ENCODE results near the gene S100A2. TPM values are rescaled to one million over a fixed set of nuclear protein-coding genes. Genes with fewer than 3 reads are reported as not detected.
"Not testable (repeated sequence)": the region's sequence is repeated elsewhere in the genome, so short reads cannot be mapped to it uniquely, and the experiment has no call there.

S100A2 gene
- total RNA-seq, 1 donor from 2014 or later: 3.9 TPM

DNA sequence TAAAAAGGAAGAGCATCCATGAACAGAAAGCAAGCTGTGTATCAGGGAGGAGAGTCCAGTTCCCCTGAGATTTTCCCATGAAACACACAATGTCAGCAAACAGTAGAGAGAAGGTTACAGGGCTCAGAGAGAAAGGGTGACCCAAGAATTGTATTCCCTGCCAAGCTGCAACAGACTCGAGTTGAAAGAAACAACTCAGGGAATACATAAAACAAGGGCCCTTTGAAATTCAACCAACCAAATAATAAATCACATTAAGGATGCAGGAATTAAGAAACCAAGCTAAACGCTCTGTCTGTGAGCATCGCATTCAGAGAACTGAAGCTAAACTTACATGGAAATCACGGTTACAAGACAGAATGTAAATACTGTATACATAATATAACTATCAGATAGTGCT, 27.1 kb upstream of the S100A2 start:
- DNase-seq (ENCODE audit: extremely low read depth, low read depth, low spot score): no peak

DNA sequence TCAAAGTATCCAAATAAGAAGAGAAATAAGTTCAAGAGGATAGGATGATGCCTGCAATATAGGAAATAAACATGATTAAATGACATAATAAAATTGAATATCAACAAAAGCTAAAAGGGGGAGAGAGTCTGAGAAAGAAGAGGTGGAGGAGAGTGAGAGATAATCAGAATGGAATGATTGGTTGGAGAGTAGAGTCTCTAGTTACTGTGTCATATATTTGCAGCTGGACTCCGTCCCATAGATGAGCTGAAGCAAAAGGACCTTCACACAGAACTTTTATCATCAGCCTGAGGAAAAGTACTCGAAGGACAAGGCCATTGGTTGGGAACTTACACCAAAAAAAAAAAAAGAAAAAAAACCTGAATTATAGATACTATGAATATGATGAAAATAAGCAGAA, 22.8 kb upstream of the S100A2 start:
- DNase-seq (ENCODE audit: extremely low read depth, low read depth, low spot score): no peak

DNA sequence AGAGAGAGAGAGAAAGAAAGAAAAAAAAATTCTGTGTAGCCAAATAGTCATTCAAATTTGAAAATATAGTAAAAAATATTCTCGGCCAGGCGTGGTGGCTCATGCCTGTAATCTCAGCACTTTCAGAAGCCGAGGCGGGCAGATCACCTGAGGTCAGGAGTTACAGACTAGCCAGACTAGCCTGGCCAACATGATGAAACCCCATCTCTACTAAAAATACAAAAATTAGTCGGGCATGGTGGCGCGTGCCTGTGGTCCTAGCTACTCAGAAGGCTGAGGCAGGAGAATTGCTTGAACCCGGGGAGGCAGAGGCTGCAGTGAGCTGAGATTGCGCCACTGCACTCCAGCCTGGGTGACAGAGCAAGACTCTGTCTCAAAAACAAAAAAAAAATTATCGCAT, 22.4 kb upstream of the S100A2 start:
- not testable (repeated sequence) for DNase-seq (ENCODE audit: extremely low read depth, low read depth, low spot score)

DNA sequence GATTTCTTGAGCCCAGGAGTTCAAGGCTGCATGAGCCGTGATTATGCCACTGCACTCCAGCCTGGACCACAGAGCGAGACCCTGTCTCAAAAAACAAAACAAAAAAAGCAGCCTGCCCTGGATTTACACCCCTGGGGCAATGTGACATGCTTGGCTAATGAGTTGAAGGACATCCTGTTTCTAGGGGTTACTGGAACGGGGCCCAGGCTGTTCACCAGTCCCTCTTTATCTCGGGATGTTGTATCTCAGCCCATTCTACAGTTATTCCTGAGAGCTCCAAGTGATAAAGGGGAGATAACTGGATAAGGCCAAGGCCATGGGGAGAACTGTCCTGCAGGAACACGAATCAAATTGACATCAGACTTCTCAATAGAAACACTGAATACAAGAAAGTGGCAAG, 21.7 kb upstream of the S100A2 start:
- DNase-seq (ENCODE audit: extremely low read depth, low read depth, low spot score): no peak

DNA sequence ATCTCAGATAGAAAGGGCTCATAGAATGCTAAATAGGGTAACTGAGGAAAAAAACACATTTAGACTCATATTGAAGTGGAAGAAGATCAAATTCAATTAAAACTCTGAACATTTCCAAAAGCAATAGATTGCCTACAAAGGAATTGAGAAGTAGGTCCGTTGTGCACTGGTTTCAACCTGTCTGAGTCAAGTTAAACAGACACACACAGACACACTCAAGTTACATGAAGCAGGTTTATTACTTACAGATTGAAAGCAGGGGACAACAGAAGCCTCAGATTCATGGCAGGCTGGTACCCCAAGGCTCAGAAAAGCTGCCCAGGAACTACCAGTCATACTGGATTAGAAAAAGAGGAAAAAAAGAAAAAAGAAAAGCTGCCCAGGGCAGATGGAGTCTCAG, 20.7 kb upstream of the S100A2 start:
- DNase-seq (ENCODE audit: extremely low read depth, low read depth, low spot score): no peak

DNA sequence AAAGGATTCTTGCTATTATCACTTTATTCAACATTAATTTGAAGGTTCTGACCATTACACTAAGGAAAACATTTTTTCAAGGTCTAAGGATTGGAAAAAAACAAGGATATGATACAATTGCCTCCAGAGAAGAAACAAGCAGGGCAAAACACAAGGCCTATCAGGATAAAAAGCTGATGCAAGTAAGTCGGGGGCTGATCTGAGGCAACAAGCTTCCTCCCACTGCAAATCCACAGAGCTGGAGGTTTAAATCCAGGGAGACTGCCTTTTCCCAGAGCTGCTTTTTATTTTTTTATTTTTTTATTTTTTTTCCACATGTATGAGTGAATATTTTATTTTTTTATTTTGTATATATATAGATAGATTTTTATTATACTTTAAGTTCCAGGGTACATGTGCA, 19.4 kb upstream of the S100A2 start:
- DNase-seq (ENCODE audit: extremely low read depth, low read depth, low spot score): no peak

DNA sequence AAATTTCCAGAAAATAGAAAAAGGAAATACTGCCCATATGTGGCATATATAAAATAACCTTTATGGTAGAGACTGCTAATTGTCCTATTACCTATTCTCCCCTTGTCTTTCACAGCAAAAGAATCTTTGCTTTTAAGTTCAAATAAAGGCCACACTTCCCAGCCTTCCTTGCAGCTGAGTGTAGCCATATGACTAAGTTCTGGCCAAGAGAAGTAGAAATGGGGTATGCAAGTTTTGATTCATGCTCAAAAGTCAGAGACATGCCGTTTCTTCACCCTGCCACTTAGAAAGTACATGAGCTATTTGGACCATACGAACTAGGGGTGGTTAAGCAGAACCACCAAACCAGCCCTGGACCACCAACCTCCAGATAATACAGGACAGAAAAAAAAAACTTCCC, 18.3 kb upstream of the S100A2 start:
- DNase-seq (ENCODE audit: extremely low read depth, low read depth, low spot score): no peak

DNA sequence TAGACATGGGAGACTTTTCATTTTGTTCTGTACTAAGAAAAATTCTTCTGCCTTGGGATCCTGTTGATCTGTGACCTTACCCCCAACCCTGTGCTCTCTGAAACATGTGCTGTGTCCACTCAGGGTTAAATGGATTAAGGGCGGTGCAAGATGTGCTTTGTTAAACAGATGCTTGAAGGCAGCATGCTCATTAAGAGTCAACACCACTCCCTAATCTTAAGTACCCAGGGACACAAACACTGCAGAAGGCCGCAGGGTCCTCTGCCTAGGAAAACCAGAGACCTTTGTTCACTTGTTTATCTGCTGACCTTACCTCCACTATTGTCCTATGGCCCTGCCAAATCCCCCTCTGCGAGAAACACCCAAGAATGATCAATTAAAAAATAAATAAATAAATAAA, 17.9 kb upstream of the S100A2 start:
- DNase-seq (ENCODE audit: extremely low read depth, low read depth, low spot score): not testable (repeated sequence)

DNA sequence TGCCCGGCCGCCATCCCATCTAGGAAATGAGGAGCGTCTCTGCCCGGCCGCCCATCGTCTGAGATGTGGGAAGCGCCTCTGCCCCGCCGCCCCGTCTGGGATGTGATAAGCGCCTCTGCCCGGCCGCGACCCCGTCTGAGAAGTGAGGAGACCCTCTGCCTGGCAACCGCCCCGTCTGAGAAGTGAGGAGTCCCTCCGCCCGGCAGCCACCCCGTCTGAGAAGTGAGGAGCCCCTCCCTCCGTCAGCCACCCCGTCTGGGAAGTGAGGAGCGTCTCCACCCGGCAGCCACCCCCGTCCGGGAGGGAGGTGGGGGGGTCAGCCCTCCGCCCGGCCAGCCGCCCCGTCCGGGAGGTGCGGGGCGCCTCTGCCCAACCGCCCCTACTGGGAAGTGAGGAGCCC, 17.2 kb upstream of the S100A2 start:
- DNase-seq (ENCODE audit: extremely low read depth, low read depth, low spot score): not testable (repeated sequence)

DNA sequence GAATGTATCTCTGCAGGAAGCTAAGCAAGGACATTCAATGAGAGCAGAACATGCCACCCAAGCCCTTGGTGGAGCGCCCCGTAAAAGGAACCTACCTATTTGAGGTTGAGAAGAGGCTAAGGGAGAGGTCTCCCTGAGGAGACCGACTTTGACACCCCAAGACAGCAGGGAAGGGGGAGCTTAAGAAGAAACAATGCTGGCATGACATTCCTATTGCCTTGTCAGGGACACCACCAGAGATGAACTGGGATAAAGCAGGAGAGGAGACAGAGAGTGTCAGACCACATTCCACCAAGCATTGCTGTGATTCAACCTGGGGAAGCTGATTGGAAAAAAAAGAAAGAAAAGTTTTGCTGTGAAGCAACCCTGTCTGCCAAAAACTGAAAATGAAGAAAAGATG, 13.3 kb upstream of the S100A2 start:
- no peak for DNase-seq (ENCODE audit: extremely low read depth, low read depth, low spot score)

DNA sequence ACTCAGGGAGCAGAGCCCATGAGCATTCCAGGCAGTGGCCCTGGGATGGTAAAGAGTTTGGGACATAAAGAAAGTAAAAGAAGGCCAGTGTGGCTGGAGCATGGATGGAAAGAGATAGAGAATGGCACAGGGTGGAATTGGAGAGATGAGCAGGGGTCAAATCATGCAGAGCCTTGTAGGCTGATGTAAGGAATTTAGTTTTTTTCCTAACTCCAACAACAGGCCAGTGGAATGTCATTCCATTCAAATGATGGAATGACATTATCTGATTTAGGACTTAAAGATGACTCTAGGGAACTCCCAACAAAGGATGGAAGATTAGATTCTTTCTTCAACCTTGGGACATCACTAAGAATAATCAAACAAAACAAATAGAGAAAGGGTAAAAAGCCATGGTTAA, 12.8 kb upstream of the S100A2 start:
- DNase-seq (ENCODE audit: extremely low read depth, low read depth, low spot score): no peak

DNA sequence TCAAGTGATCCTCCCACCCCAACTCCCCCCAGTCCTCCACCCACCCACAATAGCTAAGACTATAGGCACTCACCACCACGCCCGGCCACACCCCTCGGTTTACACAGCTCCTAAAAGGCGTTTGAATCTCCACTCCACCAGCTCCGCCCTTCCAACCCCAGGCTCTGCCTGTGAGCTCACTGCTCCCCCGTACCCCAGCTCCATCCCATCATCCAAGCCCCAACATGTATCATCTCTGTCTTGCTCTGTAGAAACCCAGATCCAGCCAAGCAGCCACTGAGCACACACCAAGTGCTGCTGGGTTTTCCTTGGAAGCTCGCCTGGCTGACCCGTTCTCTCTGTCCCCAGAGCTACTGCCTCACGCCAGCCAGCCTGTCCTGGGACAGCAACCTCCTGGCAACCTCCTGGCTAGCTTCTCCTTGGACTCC, 12.0 kb upstream of the S100A2 start:
- no peak for DNase-seq (ENCODE audit: extremely low read depth, low read depth, low spot score)

DNA sequence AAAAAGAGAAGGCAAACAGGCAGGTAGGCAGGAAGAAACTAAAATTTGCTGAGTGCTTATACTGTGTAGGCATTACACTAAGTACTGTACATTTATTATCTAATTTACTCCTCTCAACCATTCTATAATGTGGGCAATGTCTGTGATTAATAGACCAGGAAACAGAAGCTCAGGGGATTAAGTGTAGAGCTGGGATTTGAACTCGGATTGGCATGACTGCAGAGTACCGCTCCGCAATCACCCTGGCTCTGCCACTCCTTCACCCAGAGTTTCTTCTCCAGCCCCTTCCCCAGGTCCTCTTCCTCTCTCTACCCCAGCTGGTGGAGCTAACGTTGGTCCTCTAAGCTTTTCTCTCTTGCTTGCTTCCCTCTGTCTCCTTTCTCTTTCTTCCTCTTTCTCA, 11.5 kb upstream of the S100A2 start:
- no peak for DNase-seq (ENCODE audit: extremely low read depth, low read depth, low spot score)

DNA sequence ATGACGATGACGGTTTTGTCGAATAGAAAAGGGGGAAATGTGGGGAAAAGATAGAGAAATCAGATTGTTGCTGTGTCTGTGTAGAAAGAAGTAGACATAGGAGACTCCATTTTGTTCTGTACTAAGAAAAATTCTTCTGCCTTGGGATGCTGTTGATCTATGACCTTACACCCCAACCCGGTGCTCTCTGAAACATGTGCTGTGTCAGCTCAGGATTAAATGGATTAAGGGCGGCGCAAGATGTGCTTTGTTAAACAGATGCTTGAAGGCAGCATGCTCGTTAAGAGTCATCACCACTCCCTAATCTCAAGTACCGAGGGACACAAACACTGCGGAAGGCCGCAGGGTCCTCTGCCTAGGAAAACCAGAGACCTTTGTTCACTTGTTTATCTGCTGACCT, 9.9 kb upstream of the S100A2 start:
- DNase-seq (ENCODE audit: extremely low read depth, low read depth, low spot score): not testable (repeated sequence)

DNA sequence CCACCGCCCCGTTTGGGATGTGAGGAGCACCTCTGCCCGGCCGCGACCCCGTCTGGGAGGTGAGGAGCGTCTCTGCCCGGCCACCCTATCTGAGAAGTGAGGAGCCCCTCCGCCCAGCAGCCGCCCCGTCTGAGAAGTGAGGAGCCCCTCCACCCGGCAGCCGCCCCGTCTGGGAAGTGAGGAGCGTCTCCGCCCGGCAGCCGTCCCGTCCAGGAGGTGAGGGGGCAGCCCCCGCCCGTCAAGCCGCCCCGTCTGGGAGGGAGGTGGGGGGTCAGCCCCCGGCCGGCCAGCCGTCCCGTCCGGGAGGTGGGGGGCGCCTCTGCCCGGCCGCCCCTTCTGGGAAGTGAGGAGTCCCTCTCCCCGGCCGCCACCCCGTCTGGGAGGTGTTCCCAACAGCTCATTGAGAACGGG, 9.4 kb upstream of the S100A2 start:
- not testable (repeated sequence) for DNase-seq (ENCODE audit: extremely low read depth, low read depth, low spot score)

DNA sequence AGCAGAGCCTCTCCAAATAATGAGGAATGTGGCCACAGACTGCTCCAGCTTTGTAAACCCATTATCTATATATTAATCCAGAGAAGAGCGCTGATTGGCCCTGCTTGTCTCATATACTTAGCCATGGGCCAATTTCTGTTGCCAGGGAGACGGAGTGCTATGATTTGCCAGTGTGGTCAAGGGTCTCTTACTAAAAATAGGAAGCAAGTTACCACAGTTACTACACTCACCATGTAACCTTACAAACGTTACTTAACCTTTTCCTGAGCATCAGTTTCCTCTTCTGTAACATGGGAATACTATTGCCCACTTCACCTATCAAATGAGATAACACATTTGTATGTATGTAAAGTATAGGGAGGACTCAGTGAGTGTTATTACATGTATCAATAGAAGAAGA, 7.7 kb upstream of the S100A2 start:
- DNase-seq (ENCODE audit: extremely low read depth, low read depth, low spot score): no peak

DNA sequence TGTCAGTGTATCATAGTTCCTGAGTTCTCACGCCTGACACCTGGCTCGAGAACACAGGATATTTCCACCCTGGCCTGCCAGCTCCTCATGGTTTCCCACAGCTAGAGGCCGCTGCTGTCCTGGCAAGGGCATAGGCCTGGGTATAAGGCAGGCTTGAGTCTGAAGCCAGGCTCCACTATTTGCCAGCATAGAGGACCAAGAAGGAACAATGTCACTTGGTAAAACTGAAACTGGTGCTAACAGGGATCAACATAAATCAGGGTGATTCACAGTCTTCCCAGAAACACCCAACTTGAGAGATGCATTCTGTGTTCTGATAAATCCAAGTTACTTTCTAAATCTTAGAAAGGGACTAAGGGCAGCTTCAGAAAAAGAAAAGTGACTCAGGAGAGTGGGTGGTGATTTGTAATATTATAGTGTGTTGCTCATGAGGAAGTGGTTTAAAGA, 6.9 kb upstream of the S100A2 start:
- DNase-seq (ENCODE audit: extremely low read depth, low read depth, low spot score): no peak

DNA sequence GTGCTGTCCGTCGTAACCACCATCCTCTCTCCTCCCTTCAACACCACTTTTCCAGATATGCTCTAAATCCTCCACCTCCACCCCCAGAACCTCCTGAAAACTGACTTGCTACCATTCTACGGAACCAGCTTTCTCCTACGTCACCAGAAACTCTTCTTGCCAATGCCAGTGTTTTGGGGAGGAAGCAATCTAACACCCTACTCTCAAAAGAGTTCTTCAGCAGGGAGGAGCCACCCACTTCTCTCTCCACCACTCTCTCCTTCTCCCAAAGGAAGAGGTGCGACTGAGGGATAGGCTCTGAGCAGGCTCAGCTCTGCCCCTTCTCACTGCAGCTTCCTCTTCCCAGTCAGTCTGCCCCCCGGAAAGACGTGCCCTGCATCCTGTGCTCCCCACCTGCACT, 6.1 kb upstream of the S100A2 start:
- no peak for DNase-seq (ENCODE audit: extremely low read depth, low read depth, low spot score)

DNA sequence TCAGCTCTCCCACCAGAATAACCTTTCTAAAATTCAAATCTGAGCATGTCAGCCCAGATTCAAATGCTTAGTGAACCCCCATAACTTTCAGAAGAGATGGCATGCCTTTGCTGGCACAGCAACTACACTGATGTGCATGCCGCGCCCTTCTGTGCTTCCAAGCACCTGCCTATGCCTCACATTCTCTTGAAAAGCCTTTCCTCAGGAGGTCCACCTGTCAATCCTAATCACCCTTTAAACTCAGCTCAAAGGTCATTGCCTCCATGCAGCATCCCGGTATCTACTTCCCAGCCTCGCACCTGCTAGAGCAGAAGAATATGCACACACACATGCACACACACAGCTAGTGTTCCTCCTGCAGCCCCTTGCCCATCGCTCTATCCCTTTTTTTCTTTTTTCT, 5.2 kb upstream of the S100A2 start:
- DNase-seq (ENCODE audit: extremely low read depth, low read depth, low spot score): no peak

DNA sequence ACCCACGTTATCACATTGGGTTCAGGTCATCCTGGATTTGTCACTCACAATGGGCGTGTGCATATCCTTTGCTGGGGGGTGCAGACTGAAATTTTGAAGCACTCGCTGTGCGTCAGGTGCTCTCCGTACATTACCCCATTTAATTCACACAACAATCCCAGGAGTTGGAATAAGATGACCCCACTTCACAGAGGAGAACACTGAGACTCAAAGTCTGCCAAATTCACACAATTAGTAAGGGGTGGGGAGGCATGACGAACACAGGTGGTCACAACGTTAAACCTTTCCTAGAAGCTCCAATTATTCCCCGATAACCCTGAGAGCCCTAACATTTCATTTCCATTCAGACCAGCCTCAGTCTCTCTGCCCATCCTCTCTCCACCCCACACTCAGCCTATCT, 3.8 kb upstream of the S100A2 start:
- DNase-seq (ENCODE audit: extremely low read depth, low read depth, low spot score): no peak

DNA sequence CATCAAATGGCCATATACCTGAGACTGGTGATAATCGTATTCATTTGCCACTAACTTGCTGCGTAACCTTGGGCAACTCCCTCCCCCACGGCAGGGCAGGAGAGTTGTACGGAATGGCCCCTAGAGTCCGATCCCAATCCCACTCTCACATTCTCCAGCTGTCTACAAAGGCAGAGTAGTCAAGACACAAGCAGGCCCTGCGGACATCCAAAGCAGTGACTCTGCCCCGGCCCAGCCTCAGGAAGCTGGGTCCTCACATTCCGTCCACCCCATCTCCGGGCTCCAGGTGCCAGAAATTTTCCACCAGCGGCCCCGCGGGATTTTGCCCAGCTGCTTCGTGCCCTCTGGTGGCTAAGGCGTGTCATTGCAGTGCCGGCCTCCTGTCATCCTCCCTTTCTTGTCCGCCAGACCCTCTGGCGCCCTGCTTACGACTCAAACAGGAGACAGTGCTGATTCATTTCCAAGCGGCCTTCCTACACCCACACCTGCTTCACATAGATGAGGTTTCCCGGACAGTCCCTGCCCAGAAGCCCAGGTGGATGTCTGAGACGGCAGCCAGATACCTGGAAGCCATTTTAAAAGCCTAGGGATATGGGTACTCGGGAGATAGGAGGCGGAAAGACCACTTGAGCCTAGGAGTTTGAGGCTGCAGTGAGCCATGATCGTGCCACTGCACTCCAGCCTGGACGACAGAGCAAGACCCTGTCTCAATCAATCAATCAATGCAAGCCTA, 2.9 kb upstream of the S100A2 start:
- DNase-seq (ENCODE audit: extremely low read depth, low read depth, low spot score): no peak

DNA sequence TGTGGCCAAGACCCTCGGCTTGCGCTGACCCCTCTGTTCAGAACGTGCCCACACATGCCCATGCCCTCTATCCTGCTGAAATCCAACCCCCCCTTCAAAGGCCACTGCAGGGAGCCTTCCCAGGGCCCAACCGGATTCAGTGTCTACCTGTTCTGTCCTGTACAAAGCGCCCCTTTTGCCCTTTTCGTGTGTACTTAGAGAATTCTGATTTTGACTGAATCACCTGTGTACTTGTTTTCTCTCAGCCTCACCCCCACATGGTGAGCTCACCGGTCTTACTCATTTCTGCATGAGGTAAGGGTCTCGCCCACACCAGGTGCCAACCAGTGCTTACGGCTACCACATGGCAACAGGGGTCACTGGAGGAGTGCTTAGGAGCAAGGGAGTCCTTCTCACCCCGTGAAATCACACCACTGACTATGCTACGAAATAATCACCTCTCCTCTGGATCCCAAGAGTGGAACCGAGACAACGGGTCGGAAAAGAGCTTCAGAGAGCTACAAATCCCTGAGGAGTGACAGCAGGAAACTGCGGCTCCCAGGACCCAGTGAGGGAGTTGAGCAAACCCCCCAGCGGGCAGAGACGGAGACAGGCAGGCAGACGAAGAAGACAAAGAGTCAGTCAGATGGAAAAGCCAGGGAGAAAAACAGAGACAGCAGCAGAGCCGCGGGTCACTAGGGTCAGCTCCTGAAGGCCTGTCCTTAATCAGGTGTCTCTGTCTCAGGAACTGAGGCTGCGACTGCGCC, 2.1 kb upstream of the S100A2 start:
- DNase-seq (ENCODE audit: extremely low read depth, low read depth, low spot score): no peak

All from glomerular endothelial cell (primary cell).